Common myeloid progenitor, CD34-positive (primary cell): ENCODE measurements around the gene ZNF24.

ENCODE experiments used
- CTCF ChIA-PET: fragments of 350-600 bp; sonication (Branson Sonifier 250); formaldehyde crosslinking; loops from one replicate; lab custom pipeline; 2021; ENCODE audit warnings: antibody characterized with exemption; lab: Charles Lee
- POLR2A ChIA-PET: fragments of 350-600 bp; sonication (Branson Sonifier 250); formaldehyde crosslinking; loops from one replicate; lab custom pipeline; 2021; ENCODE audit warnings: antibody characterized with exemption; lab: Charles Lee
- DNase-seq, 3 donors: peaks; one replicate each; pipeline versions ENCODE4 v3.0.0 to v3.0.0-alpha.2; 2013
- H3K27ac ChIP-seq, 2 experiments: 1 replicate in 1 of 2; 2 replicates in 1 of 2; pipeline ENCODE4 v1.7.0; 2013; ENCODE audit warnings: inconsistent platforms in 2 of 2, low read length in 2 of 2, mild to moderate bottlenecking in 2 of 2, low read depth in 1 of 2, moderate library complexity in 1 of 2; ENCODE audit not compliant: severe bottlenecking in 2 of 2, insufficient read depth in 1 of 2, poor library complexity in 1 of 2
- H3K27me3 ChIP-seq, 5 experiments: replicated peaks in 2 of 5; 1 replicate in 3 of 5; 2 replicates in 2 of 5; pipeline versions ENCODE4 v1.6.1 to v1.7.0; 2013; ENCODE audit warnings: low read length in 4 of 5, mild to moderate bottlenecking in 2 of 5, moderate library complexity in 2 of 5, inconsistent platforms in 1 of 5; ENCODE audit not compliant: insufficient read depth in 5 of 5, control insufficient read depth in 4 of 5
- H3K36me3 ChIP-seq, 4 experiments: 1 replicate in 2 of 4; 2 replicates in 2 of 4; pipeline versions ENCODE4 v1.6.1 to v1.7.0; 2013; ENCODE audit warnings: low read length in 3 of 4, control low read depth in 1 of 4, mild to moderate bottlenecking in 1 of 4; ENCODE audit not compliant: control insufficient read depth in 4 of 4, insufficient read depth in 4 of 4
- H3K4me1 ChIP-seq, 4 experiments: 1 replicate in 3 of 4; 2 replicates in 1 of 4; pipeline versions ENCODE4 v1.6.1 to v1.7.1; 2013; ENCODE audit warnings: low read length in 3 of 4, mild to moderate bottlenecking in 3 of 4, control low read depth in 1 of 4, inconsistent platforms in 1 of 4, moderate library complexity in 1 of 4; ENCODE audit not compliant: control insufficient read depth in 4 of 4, insufficient read depth in 4 of 4; ENCODE audit errors: control extremely low read depth in 1 of 4
- H3K4me3 ChIP-seq, 7 experiments: 1 replicate in 4 of 7; 2 replicates in 3 of 7; pipeline versions ENCODE4 v1.5.1 to v1.7.0; 2013; ENCODE audit warnings: mild to moderate bottlenecking in 7 of 7, low read length in 6 of 7, moderate library complexity in 6 of 7, inconsistent platforms in 2 of 7, low read depth in 2 of 7, control low read depth in 1 of 7; ENCODE audit not compliant: insufficient read depth in 4 of 7, control insufficient read depth in 1 of 7; ENCODE audit errors: extremely low read depth in 1 of 7
- H3K9me3 ChIP-seq, 5 experiments: 1 replicate in 4 of 5; 2 replicates in 1 of 5; pipeline versions ENCODE4 v1.6.1 to v1.7.1; 2013; ENCODE audit warnings: low read length in 4 of 5, mild to moderate bottlenecking in 2 of 5, inconsistent platforms in 1 of 5, low read depth in 1 of 5, moderate library complexity in 1 of 5; ENCODE audit not compliant: control insufficient read depth in 4 of 5, insufficient read depth in 2 of 5; ENCODE audit errors: control extremely low read depth in 1 of 5
- WGBS: methylation state at CpG from one replicate; pipeline ENCODE4 v1.1.5; 2013; ENCODE audit not compliant: insufficient coverage; 5-methylcytosine and 5-hydroxymethylcytosine counted together

Gene ZNF24

DNA sequence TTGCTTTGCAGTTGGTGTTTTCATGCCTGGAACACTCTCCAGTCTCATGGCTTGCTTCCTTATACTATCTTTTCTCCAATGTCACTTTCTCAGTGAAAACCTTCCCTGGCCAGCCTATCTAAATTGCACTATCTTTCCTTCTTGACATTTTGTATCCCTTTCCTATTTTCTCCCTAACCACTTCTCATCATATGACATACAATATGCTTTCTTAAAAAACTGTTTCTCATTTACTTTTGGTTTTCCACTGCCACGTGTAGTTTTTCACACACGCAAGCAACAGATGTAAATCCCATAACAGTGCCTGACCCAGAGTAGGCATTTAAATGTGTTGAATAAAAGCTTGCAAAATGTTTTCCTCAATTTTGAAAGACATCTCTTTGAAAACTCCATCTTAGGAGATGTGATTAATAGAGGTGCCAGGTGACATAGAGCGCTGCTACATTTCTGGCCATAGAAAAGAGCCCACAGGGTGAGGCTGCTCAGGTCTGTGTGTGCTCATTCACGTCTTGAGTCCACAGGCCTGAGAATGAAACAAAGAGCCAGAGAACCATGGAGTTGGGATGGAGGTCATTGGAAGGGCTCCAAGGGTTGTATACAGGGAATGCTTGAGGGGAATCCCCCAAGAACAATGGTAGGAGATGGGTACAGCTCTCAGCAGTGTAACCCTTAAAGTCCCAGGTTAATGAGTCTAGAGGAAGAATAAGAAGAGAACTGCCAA is 12.7 kb downstream of the ZNF24 start:
- ChIA-PET CTCF (interaction anchor here (0.6 to 0.8 kb wide), 2 partner anchors 8 to 57 kb away, joined by 3 read pairs; no protein-coding TSS in a partner anchor), POLR2A (no interaction called here)
- no peak for DNase-seq
- Histone ChIP-seq H3K27me3 (no peaks in the 10 kb centered on the region), H3K9me3 (peaks cover 0 to 5% (median 0%) of the 10 kb centered on the region in 5 experiments), H3K36me3 (peaks cover 13 to 45% (median 28%) of the 10 kb centered on the region in 4 experiments), H3K27ac (no peak overlapping the region), H3K4me3 (no peak overlapping the region), H3K4me1 (no peaks in the 10 kb centered on the region)
- WGBS = 100% methylated on average over 2 of the region's 4 CpGs

DNA sequence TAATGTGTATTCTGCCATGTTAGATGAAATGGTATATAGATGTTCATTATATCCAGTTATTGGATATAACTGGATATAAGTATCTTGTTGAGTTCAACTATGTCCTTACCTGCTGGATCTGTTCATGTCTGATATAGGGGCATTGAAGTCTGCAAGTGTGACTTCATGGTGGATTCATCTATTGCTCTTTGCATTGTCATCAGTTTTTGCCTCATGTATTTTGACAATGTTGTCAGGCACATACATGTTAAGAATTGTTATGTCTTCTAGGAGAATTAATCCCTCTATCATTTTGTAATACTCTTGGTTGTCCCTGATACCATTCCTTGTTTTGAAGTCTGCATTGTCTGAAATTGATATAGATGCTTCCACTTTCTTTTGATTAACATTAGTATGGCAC is 15.4 kb downstream of the ZNF24 start:
- ChIA-PET CTCF (no interaction called here), POLR2A (no interaction called here)
- peaks cover 0 to 5% (median 0%) of the 10 kb centered on the region in 5 experiments for H3K9me3 ChIP-seq
- H3K27me3 ChIP-seq = no peaks in the 10 kb centered on the region
- peaks cover 0 to 18% (median 10%) of the 10 kb centered on the region in 4 experiments for H3K36me3 ChIP-seq
- H3K4me1 ChIP-seq = no peaks in the 10 kb centered on the region
- DNase-seq = no peak
- H3K4me3 ChIP-seq = no peak overlapping the region
- no peak overlapping the region for H3K27ac ChIP-seq

DNA sequence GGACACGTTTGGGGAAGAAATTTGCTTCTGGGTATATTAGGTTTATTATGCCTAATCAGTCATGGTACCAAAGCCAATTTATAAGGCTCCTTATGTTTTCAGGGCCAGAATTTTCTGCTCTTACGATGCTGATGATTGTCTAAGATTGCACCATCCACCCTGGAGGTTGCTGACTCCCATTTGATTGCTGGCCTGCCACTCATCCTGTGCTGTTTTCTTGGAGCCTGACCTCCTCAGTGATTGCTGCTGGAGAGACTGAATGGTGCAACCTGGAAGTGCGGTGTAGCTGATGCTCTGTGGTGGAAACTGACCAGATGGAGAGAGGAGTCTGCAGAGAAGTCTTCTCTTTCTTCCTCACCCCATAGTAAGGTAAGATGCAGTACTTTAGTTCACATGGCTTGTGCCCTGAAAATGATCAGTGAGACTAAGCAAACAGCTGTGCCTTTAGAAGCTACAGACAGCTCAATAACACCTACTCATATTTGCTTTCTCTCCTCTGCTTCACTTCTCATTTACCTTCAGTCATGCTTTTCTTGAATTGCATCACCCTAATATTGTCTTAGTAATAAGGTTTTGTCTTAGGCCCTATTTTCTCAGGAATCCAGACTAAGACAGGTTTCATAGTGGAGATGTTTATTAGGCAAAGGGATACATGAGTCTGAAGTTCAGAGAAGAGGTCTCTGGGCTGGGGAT is 17.4 kb downstream of the ZNF24 start:
- no peak for DNase-seq
- CTCF ChIA-PET = no interaction called here
- H3K9me3 ChIP-seq = peaks cover 0 to 5% (median 0%) of the 10 kb centered on the region in 5 experiments
- peaks cover 0 to 3% (median 0%) of the 10 kb centered on the region in 4 experiments for H3K36me3 ChIP-seq
- POLR2A ChIA-PET = no interaction called here
- H3K27ac ChIP-seq = no peak overlapping the region
- no peaks in the 10 kb centered on the region for H3K4me1 ChIP-seq
- H3K4me3 ChIP-seq = no peak overlapping the region
- WGBS = 50% methylated on average over 2 of the region's 3 CpGs
- no peaks in the 10 kb centered on the region for H3K27me3 ChIP-seq

DNA sequence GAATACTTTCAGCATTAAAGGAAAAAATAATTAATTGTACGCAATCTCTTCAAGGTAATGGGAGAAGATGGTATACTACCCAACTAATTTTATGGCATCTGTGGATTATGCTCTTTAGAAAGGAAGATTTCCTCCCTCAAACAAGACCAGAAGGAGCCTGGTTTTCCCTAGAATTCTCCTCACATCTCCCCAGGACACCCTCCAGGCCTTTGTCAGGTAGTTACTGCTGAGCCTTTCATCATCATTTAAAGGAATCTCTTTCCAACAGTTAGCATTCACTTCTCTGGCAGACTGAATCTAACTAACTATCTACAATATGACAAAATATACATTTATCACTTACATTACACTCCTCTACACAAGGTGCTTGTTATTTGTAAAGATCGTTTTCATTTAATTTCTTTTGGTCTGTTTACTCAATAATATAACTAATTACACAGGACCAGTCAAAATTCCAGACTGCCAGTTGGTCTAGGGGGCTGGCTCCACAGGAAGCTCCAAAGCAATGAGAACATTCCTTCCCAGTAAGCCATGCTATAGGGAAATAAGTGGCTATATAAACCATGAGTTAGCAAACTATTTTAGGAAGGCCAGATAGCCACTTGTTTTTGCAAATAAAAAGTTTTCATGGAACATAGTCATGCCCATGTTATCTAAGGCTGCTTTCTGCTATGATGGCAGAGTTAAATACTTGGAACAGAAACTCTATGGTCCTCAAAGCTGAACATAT is 19.1 kb downstream of the ZNF24 start:
- no peaks in the 10 kb centered on the region for H3K27me3 ChIP-seq
- H3K36me3 ChIP-seq = no peaks in the 10 kb centered on the region
- DNase-seq = no peak
- ChIA-PET CTCF (interaction anchor here (1.7 kb wide), 1 partner anchor 9 kb away, joined by 3 read pairs; no protein-coding TSS in a partner anchor), POLR2A (no interaction called here)
- no peak overlapping the region for H3K27ac ChIP-seq
- no CpG with 5 or more reads among the region's 2 CpGs for WGBS
- H3K4me3 ChIP-seq = no peak overlapping the region
- peaks cover 0 to 5% (median 0%) of the 10 kb centered on the region in 5 experiments for H3K9me3 ChIP-seq
- H3K4me1 ChIP-seq = no peaks in the 10 kb centered on the region

DNA sequence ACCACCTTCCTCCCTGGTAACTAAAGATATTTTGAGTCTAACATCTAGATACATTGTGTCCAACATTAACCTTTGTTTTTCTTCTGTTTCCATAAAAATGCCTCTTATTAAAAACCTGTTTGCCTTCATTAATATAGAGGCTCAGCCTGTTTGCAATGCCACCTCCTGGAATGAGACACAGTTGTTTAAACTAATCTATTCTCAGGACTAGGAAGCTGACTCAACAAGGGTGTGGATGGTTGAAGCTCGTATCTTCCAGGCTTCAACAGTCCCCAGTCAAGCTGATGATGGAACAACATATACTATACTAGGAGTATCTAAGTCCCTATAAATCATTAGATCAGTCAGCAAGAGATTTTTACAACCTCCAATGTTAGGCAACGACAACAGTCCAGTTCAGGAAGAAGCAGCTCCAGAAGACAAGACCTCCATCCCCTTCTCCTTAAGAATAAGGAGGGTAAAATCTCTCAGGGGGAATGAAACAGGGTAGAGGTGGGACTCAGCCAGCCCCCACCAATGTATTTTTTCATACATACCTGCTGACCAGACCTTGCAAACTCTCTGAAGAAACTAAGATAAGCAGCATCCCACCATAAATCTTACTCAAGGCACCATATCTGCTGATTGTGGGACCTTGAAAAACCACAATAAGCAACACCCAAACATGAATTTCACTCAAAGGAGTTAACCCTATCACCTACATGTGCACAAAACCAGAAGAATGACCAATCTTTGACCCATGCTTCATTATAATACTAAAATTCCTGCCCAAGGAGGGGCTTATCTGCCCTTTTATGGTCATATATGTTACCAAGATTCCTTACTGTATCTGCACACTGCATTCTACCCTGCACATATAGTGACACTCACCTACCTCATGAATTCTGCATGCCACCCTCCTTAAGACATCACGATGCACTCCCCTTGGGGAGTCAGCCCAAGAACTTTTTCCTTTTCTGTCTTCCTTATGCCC is 21.4 kb downstream of the ZNF24 start:
- no peak overlapping the region for H3K27ac ChIP-seq
- DNase-seq = peak in 2 of 3 donors; percentile 19 to 43
- POLR2A ChIA-PET = no interaction called here
- H3K4me3 ChIP-seq = no peak overlapping the region
- 100% methylated on average over 1 of the region's 3 CpGs for WGBS
- H3K27me3 ChIP-seq = no peaks in the 10 kb centered on the region
- no peaks in the 10 kb centered on the region for H3K36me3 ChIP-seq
- no peaks in the 10 kb centered on the region for H3K4me1 ChIP-seq
- H3K9me3 ChIP-seq = peaks cover 0 to 1% (median 0%) of the 10 kb centered on the region in 5 experiments
- CTCF ChIA-PET = interaction anchor here (1.7 to 1.9 kb wide), 2 partner anchors 12 to 24 kb away, joined by 3 to 4 read pairs; no protein-coding TSS in a partner anchor

DNA sequence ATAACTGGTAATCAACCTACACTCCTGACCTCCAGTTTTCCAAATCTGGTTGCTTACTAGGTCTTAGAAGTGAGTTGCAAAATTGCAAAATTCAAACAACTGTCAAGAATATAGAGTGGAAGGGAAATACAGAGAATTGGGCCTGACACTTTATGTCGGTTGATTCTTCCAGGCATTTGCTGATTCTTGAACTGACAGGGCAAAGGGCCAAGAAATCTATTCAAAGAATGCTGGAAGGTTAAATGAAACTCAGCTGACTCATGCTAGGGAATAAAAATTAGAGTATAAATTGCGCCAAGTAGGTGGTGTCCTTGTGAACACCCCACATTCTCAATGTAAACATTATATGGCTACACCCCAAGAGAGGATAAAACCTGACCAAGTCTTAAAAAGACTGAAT is 32.7 kb downstream of the ZNF24 start:
- Histone ChIP-seq H3K36me3 (peaks cover 15 to 21% (median 18%) of the 10 kb centered on the region in 4 experiments), H3K27ac (no peak overlapping the region), H3K27me3 (no peaks in the 10 kb centered on the region), H3K4me1 (no peaks in the 10 kb centered on the region), H3K4me3 (no peak overlapping the region), H3K9me3 (peaks cover 11 to 64% (median 29%) of the 10 kb centered on the region in 5 experiments)
- CTCF ChIA-PET = no interaction called here
- POLR2A ChIA-PET = no interaction called here
- WGBS = 100% methylated on average over 2 of the region's 2 CpGs
- DNase-seq = no peak
